Heart right ventricle (tissue), 16 donors: ENCODE data around the gene SLC5A5. TPM values are rescaled to one million over a fixed set of nuclear protein-coding genes. Genes with fewer than 3 reads are reported as not detected.

Experiments
- ATAC-seq, 8 donors: fragments of 200-7000 bp; cut with Tn5 transposase; one replicate each; pipeline ENCODE4 v1.9.1; 2020; ENCODE audit warnings: mild to moderate bottlenecking in 8 of 8, moderate library complexity in 8 of 8, moderate number of reproducible peaks in 1 of 8
- DNase-seq, 2 donors: peaks; one replicate each; pipeline ENCODE4 v3.0.0-alpha.2; 2020
- H3K27ac ChIP-seq, 10 donors: fragments of 200-600 bp; sonication (generic) in 2 of 10; one replicate each; pipeline versions ENCODE4 v1.5.0 to v1.8.0; 2020 to 2022; ENCODE audit warnings: mild to moderate bottlenecking in 3 of 10
- H3K27me3 ChIP-seq, 7 donors: fragments of 200-600 bp; one replicate each; pipeline ENCODE4 v1.8.0; 2021 to 2022; ENCODE audit warnings: mild to moderate bottlenecking in 2 of 7
- H3K36me3 ChIP-seq, 9 donors: fragments of 200-600 bp; sonication (generic) in 1 of 9; one replicate each; pipeline versions ENCODE4 v1.5.0 to v1.8.0; 2020 to 2022; ENCODE audit warnings: mild to moderate bottlenecking in 2 of 9
- H3K4me1 ChIP-seq, 9 donors: fragments of 200-600 bp; sonication (generic) in 1 of 9; one replicate each; pipeline versions ENCODE4 v1.5.0 to v1.8.0; 2020 to 2022; ENCODE audit warnings: mild to moderate bottlenecking in 4 of 9
- H3K4me3 ChIP-seq, 10 donors: fragments of 200-600 bp; sonication (generic) in 2 of 10; one replicate each; pipeline versions ENCODE4 v1.5.0 to v1.8.0; 2020 to 2022; ENCODE audit warnings: mild to moderate bottlenecking in 7 of 10, moderate library complexity in 2 of 10
- H3K9me3 ChIP-seq, 11 donors: fragments of 200-600 bp in 10 of 11; sonication (generic) in 2 of 11; one replicate each; pipeline versions ENCODE4 v1.5.0 to v1.8.0; 2013 to 2022; ENCODE audit warnings: mild to moderate bottlenecking in 2 of 11, control low read depth in 1 of 11, moderate library complexity in 1 of 11
- WGBS, 2 donors: extraction: QIAGEN DNeasy Blood & Tissue Kit; methylation state at CpG; one replicate each; pipeline ENCODE4 v1.1.7; 2013; ENCODE audit warnings: inconsistent platforms in 1 of 2; 5-methylcytosine and 5-hydroxymethylcytosine counted together
- intact Hi-C, 10 donors: fragments of 100-400 bp; cut with DNase I; formaldehyde crosslinking; loops; one replicate each; pipeline versions ENCODE4 v1.11.1 to v1.14.2; 2022
- polyA plus RNA-seq, 2 donors: library from polyadenylated mRNA; stranded (reverse); fragments of 200-250 nt; gene quantifications; one replicate each; pipeline ENCODE4 v1.2.3, GENCODE V29; 2013
- total RNA-seq, 10 donors: library from RNA; stranded (reverse); fragmentation: NEBNext Ultra II Directional in 3 of 10; extraction: Animal tissue kit (Norgen Biotek cat#: 25700) in 3 of 10; gene quantifications; one replicate each; pipeline versions ENCODE4 v1.2.1 to v1.2.4, GENCODE V29; 2021 to 2023
- TF ChIP-seq, protein P1 (sequence below), 9 donors: fragments of 200-600 bp; sonication (generic) in 2 of 9; IDR thresholded peaks; one replicate each; pipeline versions ENCODE4 v1.5.0 to v1.8.0; 2021 to 2022; ENCODE audit warnings: antibody characterized with exemption in 9 of 9, mild to moderate bottlenecking in 5 of 9, moderate library complexity in 1 of 9
- donor health status: Arrhythmogenic right ventricular cardiomyopathy.
- donor health status: ischemic (EF 13 %, LVEDD 7.1; RV severe dilation, severe dysfunction).
- donor health status: healthy with polysubstance abuse.
- donor health status: DM: no; HTN: yes; CAD: no.
- donor health status: DM: no; HTN: no; CAD: no.
- donor health status: ischemic (EF 25% LVEDD 6.9; RV normal size, moderate dysfunction).
- donor health status: ischemic (EF 25% LVEDD 5.7; RV mildly dilated, moderate dysfunction).
- donor health status: healthy.
- donor health status: DM: yes; HTN: yes; CAD: no.
- donor health status: Ischemic cardiomyopathy.
- donor health status: ischemic (EF 35%, LVEDD 5.7; RV mildly dilated, moderate dysfunction).
- donor health status: nonischemic (EF 11% LVEDD 7.7; RV severe dilation, severe dysfunction).
- donor health status: DM: yes; HTN: yes; CAD: no.
- donor health status: PGD.
- donor health status: ischemic (EF 29% LVEDD 5.4; RV normal size, mild dysfunction).
- donor health status: nonischemic (EF 23%, LVEDD 6.1; RV moderate dilation, normal function).

The SLC5A5 gene
- total and polyA plus RNA-seq, 12 donors: 0.16 TPM; not detected in 11

DNA sequence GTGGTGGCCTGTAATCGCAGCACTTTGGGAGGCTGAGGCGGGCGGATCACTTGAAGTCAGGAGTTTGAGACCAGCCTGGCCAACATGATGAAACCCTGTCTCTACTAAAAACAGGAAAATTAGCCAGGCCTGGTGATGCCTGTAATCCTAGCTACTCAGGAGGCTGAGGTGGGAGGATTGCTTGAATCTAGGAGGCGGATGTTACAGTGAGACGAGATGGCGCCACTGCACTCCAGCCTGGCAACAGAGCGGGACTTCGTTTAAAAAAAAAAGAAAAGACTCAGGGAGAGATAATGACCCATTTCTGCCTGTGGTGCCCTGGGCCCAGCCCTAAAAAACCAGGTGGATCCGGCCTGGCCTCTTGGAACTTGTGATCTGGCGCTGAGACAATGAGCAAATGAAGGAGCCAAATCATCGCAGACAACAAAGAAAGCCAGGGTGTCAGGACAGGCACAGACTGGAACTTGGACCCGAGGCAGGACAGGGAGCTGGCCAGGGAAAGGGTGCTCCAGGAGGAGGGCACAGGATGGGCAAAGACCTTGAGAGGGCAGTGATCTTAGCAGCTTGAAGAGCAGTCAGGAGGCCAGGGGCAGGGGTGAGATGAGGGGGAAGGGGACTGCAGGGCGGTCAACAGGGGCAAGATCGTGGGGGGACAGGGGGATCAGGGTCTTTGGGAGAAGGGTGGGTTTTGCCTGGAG lies 23.0 kb upstream of the SLC5A5 start:
- Histone ChIP-seq H3K27me3 (peaks cover 0 to 37% (median 3%) of the 10 kb centered on the region in 7 donors), H3K4me3 (no peak overlapping the region), H3K9me3 (no peaks in the 10 kb centered on the region), H3K4me1 (peaks cover 0 to 74% (median 13%) of the 10 kb centered on the region in 9 donors), H3K27ac (peak overlapping the region in 7 of 10 donors; percentile 57 to 97 (median 71)), H3K36me3 (peaks cover 0 to 6% (median 0%) of the 10 kb centered on the region in 9 donors)
- 69 to 77% methylated on average over 14 of the region's 14 CpGs for WGBS, 2 donors
- intact Hi-C loops: no loop called here
- ATAC-seq: peak in 4 of 8 donors; percentile 18 to 43 (median 21)
- TF ChIP-seq, protein P1, sequence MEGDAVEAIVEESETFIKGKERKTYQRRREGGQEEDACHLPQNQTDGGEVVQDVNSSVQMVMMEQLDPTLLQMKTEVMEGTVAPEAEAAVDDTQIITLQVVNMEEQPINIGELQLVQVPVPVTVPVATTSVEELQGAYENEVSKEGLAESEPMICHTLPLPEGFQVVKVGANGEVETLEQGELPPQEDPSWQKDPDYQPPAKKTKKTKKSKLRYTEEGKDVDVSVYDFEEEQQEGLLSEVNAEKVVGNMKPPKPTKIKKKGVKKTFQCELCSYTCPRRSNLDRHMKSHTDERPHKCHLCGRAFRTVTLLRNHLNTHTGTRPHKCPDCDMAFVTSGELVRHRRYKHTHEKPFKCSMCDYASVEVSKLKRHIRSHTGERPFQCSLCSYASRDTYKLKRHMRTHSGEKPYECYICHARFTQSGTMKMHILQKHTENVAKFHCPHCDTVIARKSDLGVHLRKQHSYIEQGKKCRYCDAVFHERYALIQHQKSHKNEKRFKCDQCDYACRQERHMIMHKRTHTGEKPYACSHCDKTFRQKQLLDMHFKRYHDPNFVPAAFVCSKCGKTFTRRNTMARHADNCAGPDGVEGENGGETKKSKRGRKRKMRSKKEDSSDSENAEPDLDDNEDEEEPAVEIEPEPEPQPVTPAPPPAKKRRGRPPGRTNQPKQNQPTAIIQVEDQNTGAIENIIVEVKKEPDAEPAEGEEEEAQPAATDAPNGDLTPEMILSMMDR (IDR thresholded peaks at IDR 0.05): no peak
- DNase-seq: no peak

DNA sequence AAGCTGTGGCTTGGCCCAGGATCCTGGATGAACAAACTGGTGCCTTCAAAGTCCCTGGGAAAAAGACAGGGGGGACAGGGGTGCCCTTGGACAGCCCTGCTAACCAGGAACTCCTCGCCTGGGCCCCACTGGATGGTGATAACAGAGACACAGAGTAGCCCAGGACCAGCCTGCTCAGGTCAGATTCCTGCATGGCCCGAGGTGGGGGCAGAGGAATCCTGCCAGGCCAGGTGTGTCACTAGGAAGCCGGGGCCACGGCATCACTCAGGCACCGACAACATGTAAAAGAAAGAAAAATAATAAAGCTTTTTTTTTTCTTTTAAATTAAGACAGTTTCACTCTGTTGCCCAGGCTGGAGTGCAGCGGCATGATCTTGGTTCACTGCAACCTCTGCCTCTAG lies 17.7 kb upstream of the SLC5A5 start:
- intact Hi-C loops: loop anchor here in 7 of 10 donors (5.0 to 10.0 kb wide), 5 partner anchors 69 to 509 kb away; no protein-coding TSS in a partner anchor
- Histone ChIP-seq H3K4me3 (no peak overlapping the region), H3K27me3 (peaks cover 0 to 11% (median 0%) of the 10 kb centered on the region in 7 donors), H3K27ac (no peak overlapping the region), H3K4me1 (peaks cover 0 to 33% (median 0%) of the 10 kb centered on the region in 9 donors), H3K9me3 (no peaks in the 10 kb centered on the region), H3K36me3 (no peaks in the 10 kb centered on the region)
- WGBS, 2 donors: 80 to 90% methylated on average over 6 of the region's 6 CpGs
- DNase-seq (no peak), ATAC-seq (no peak)
- TF ChIP-seq, protein P1 (IDR thresholded peaks at IDR 0.05): no peak

DNA sequence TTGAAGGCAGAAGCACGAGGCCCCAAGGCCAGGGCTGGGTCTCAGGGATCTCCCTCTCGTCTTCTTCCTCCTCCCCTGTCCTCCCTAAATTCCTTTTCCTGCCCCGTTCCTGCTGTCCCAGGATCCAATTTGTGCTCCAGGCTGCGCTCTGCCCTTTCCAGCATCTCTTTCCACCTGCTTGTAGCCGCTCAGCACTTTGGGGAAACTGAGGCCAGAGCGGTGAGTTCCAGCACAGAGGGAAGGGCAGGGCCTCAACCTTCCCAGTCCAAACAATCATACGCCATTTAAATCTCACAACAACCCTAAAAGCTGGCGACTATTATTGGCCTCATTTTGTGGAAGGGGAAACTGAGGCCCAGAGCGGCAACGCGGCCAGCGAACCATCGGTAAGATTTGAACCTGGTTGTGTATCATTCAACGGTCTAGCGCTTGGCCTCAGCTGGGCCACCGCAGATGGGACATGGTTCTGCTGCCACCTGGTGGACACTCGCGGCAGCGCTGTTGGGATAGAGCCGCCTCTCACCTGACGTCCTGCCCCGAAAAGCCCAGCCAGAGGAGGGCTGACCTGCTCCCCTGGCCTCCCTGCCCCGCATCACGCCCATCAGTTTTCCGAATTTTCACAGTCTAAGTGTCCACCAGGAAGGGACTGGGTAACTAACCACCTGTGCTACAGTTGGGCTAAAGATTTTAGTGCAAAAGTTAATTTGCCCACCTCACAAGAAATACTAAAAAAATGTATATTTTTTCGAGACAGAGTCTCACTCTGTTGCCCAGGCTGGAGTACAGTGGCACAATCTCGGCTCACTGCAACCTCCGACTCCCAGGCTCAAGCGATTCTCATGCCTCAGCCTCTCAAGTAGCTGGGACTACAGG lies 16.2 kb upstream of the SLC5A5 start:
- Histone ChIP-seq H3K9me3 (no peaks in the 10 kb centered on the region), H3K36me3 (no peaks in the 10 kb centered on the region), H3K27ac (no peak overlapping the region), H3K4me3 (no peak overlapping the region), H3K27me3 (peaks cover 0 to 5% (median 0%) of the 10 kb centered on the region in 7 donors), H3K4me1 (peaks cover under 1 to 25% (median 3%) of the 10 kb centered on the region in 9 donors)
- DNase-seq (peak; percentile 85 to 90), ATAC-seq (peak; percentile 26 to 55 (median 39))
- TF ChIP-seq, protein P1 (IDR thresholded peaks at IDR 0.05): peak; percentile 95 to 99 (median 98)
- intact Hi-C loops: loop anchor here in 8 of 10 donors (5.0 to 10.0 kb wide), 9 partner anchors 71 to 511 kb away; partner anchors contain the start of genes CCDC124 (in 1 of the 8) and PGLS (in 1 of the 8)
- 14% methylated on average over 29 of the region's 29 CpGs for WGBS, 2 donors
